GM21825 (cell line): Measurements from ENCODE around the gene TMEM30B.
"Not testable (repeated sequence)": the region's sequence is repeated elsewhere in the genome, so short reads cannot be mapped to it uniquely, and the experiment has no call there.

Experiments used
- ATAC-seq: cut with Tn5 transposase; IDR thresholded peaks from one replicate; pipeline ENCODE4 v1.9.1; 2021; ENCODE audit warnings: mild to moderate bottlenecking, moderate library complexity; ENCODE audit not compliant: unreplicated experiment

Gene TMEM30B

DNA sequence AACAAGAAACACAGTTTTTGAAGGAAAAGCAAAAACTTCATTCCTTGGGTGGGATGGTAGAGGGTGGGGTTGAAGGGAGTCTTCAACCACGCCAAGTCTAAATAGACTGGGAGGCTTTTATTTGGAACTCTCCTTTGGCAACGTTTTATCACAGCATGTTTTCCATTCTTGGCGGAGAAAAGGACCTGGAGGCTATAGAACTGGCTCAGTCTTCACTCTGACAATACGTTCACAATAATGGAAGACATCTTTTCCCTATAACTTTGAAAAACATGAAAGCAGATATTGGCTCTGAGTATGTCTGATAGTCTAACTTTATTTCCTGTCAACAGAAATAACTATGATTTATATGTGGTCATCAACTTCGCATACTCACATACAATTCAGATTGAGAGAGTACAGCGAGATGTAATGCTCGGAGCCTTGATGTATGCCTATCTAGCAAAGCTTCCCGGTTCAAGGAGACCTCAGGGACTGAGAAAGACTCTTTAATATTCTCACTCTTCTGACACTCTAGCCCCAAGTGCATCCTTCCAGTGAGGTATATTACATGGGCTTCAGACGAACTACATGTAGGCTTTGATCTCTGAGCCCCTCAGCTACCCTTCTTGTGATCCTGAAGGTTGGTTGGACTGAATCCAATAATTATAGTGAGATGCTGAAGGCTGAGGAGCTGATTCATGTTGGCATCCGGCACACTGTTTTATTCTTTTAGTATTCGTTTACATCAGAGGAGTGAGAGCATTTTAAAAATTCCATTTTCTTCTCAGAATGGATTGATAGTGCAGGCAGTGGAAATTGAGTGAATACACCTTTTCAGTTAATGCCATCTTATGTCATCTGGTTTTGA, 14.0 kb downstream of the TMEM30B start:
- ATAC-seq: no peak

DNA sequence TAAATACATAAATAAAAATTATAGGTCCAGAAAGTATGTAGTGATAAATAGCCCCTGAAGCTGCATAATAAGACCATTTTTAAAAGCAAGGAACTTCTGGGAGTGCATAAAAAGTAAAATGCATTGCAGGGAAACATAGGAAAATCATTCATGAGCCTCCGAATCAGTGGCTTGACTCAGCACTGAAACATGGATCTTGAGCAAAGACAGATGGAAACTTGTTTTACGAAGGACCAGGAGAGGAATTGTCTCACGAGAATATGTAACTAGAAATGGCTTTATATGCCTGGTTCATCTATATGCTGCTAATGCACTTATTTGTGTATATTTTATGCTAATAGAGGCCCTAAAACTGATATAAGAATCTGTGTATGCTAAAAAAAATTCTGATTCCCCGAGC, 14.7 kb downstream of the TMEM30B start:
- no peak for ATAC-seq

DNA sequence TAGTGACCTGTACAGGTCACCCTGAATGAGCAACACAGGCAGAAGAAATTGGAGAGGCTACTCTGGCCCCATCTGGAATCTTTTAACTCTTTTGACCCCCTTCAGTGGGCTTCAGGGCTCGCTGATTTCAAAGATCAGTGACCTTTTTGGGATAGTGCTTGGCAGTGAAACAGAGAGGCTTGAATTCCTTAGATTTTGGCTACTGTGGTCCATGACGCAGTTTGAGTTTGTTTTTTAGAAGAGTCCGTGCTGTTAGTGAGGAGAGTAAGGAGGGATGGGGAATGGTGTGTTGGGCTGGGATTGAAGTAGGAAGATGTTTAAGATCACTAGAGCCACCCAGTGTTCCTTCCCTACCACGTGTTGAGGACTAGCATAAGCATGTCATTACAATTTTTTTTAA, 16.5 kb downstream of the TMEM30B start:
- no peak for ATAC-seq

DNA sequence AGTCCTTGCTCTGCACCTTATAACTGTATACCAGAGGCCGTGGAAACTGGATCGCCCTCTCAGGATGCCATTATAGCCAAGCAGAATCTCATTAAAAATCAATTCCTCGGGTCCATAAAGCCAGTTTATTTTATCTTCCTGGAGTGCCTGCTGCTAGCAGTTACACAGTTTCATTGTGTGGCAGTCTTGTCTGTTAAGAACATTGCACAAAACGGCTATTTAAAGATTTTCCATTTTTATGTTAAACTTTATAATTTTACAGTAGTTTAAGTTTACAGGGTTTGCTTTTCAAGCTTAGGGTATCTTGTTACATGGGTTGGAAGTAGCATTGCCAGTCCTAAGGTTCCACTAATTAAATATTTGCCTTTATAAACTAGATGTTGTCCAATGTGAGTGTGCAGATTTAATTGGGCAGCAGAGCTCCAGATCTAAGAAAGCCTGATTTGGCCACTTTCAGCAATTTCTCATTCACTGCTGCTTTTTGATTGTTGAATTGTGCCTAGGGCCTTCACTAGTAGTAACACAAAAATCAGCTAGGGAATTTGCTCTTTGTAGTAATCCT, 17.0 kb downstream of the TMEM30B start:
- no peak for ATAC-seq

DNA sequence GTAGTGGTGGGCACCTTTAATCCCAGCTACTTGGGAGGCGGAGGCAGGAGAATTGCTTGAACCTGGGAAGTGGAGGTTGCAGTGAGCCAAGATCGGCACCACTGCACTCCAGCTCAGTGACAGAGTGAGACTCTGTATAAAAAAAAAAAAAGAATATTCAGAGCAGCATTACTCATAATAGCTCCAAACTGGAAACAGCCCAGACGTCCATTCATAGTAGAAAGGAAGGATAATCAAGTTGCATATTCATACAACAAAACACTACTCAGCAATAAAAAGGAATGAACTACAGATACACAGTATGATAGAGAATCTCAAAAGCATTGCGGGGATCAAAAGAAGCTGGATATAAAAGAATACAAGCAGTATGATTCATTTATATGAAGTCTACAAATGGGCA, 19.1 kb downstream of the TMEM30B start:
- ATAC-seq: no peak

DNA sequence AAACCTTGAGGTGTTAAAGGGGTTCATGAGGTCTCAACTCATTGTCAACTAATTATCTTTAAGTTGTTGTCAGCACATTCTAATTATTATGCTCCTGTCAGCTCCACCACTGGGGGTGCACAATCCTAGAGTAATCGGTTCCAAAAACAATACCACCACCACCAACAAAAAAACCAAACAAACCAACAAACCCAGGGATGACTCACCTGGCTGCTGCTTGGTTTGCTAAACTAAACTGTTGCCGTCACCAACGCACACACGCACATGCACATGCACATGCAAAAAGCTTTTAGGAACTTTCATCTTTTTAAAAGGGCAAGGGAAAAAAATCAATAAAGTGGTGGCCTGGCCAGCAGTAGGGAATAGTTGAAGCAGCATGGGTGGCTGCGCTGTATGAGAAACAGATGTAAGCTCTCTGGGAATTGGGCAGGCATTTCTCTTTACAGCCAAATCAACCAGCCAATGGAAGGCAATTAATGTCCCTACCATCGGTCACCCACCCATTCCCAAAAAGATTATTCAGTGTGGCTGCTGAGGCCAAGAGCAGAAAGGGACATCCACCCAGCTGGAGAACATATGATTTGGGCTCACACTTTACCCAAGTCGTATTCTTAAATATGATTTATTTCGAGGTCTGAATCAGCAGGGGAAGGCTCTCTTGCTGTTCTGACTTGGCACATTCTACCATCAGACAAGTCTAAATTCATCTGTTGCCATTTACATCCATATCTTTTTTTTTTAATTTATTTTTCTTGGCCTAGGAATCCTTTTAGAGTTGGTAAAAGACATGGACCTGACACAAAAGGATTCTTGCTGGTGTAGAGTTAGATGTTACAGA, 20.0 kb downstream of the TMEM30B start:
- no peak for ATAC-seq

DNA sequence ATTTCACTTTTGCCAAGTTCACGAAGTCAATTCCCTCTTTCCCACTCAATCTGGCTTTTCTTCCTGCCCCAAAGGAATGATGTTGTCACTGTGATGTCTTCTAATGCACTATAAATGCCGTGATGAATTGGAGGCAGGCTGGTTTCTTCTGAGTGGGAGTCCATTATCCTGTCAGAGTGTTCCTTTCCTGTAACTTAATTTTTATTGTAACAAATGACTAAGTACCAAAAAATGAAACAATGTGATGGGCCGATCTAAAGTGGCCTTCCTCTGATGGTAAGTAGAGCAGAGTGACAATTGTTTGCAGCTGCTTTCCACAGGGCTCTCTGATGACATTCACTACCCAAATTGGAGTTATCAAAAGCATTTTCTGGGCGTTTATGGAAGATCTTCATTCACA, 22.2 kb downstream of the TMEM30B start:
- ATAC-seq: no peak

DNA sequence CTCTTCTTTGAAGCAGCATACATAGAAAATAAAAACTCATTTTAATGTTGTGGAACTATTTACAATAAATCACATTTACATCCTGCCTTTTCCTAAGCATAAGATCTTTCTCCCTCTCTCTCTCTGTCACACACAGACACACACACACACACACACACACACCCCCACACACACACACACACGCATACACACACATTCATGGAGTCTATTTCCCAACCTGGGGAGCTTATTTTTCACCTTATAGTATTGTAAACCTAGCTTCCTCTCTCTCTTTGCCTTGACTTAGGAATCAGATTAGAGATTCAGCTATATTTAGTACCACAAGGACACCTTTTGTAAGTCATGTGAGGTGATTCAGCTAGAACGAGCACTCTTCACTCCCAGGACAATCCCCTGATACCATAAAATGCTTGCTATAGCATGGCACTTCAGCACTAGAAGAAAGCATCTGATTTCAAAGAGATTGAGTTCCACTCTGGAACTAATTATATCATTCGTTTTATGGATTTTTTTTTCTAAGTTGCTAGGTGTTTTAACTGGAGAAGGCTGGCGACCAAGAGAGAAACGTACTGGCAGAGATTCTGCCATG, 23.6 kb downstream of the TMEM30B start:
- ATAC-seq: no peak

DNA sequence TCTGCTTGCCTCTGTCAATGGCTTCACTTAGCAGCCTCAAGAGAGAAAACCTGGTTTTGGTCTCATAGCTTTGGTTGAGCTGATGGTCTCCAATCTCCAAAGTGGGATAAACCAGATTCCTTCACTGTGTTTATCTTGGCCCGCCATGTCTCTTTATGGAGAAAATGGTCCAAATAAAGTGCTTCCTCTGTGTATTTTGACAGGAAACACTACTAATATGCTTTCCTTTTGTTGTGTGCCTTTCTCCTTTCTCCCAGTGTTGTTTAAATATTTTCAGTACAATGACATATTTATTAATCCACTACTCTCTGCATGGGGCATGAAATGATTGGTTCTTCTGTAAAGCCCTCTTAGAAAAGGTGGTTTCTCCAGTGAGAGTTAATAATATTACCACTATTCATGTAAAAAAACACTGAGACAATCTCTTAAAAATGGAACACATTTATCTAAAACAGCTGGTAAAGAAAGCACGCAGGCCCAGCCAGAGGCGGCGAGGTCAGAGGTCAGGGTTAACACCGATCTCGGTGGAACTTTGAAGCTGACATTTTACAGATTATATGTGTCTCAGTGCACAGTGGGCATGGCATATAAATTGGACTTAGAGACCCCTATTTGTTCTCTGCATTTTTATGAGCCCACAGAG, 24.2 kb downstream of the TMEM30B start:
- ATAC-seq: no peak

DNA sequence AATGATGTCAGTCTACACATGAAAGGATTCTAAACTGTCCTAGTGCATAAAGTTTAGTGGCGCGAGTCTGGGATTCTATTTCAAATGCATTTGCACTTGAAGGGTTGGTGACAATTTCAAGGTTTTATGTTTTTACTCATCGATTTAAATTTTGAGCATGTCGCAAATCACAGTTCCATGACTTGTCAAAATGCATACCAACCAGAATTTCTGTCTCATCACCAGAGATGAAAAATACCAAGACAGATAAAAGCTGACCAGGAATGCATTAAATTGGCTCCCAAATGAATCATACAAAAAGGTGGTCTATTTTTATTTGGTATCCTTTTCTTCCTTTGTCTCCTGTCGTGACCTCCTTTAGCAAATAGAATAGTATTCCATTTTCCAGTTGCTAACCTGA, 25.2 kb downstream of the TMEM30B start:
- no peak for ATAC-seq

DNA sequence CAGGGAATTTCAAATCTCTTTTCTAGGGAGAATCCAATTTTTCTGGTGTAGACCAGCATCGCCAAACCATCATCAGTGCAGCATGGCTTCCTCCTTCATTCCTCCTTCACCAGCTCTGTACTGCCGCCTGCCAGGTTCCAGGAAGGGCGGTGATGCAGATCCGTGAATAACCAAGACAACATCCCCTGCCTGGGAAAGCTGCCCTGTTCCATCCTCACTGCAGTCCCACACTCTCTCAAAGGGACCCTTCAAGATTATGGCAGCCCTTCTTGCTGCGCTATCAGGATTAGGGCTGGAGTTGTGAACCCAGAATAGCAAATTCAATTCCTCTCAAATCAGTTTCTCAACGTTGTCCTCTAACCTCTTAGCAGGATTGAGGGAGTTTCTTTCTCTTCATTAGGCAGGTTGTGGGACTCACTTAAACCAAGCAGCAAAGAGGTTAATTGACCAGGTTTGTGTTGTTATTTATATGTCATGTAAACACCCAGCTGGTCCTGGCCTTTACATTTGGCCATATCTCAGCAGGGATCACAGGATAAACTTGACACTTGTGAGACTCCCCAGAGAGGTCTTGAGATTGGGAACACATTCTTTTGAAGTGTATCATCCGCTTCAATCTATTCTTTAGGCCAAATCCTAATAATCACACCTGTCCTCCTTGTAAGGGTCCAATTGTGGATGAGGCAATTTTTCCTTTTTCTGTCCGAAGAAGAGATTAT, 26.2 kb downstream of the TMEM30B start:
- no peak for ATAC-seq

DNA sequence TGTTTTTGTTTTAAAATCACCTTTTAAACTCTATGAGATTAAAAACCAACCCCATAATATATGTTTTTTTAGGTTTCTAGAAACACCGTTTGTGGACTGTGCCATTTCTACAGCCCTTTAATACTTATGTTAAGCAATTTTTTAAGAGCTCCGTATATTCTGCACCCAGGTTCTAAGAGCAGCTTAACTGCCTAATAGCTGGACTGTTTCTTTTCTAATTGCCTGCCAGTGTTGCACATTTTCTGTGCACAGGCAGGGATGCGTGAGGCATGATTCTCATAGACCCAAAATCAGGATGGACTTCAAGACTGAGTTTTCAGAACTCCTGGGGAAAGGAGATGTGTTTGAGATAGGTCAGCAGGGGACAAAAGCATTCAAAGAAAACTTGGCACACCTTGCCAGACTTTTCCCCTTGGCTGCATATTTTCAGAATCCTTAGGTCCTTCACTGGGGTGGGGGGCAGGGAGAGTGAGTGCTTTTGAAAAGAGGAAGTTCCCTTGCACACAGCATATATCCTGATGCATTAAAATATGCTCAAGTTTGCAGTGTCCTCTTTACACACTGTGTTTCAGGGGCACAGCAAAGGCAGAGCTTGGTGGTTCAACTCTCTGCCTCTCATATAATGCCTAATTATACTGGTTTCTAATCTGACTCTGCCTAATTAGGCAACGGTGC, 27.9 kb downstream of the TMEM30B start:
- ATAC-seq: no peak

DNA sequence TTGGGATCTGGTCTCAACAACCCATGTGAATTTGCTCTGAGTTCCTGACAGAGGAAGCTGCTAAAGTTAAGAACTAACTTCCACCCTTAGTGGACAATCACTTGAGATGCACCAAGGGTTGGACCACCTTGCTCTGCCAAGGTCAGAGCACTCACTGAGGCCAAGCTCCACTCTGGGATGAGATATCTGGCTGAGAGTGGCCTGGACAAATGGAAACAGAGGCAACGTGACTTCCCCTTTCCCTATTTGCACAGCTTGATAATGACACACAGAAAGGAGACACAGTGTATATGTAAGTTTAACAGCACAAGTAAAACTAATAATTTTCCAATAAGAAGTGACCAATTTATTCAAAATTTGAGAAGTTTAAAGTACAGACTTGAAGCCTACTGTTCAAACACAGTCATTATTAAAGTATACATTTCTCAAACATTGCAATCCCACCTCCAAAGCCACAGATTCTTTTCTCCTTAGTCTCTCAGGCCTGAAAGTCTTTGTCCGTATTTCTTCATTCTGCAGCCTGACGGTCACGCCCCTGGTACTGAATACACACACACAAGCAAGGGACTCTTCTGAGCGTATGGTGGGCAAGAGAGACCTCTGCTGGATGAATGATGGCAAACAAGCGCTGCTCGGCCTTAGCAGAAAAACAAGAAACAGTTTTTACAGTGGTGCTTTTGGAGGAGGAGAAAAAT, 28.6 kb downstream of the TMEM30B start:
- peak; percentile 81 for ATAC-seq

DNA sequence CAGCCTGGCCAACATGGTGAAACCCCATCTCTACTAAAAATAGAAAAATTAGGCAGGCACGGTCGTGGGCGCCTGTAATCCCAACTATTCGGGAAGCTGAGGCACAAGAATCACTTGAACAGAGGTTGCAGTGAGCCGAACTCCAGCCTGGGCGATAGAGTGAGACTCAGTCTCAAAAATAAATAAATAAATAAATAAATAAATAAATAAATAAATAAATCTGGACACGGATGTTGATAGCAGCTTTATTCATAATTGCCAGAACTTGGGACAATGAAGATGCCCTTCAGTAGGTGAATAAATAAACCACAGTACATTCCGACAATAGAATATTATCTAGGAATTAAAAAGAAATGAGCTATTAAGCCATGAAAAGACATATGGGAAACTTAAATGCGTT, 31.1 kb downstream of the TMEM30B start:
- ATAC-seq: no peak

DNA sequence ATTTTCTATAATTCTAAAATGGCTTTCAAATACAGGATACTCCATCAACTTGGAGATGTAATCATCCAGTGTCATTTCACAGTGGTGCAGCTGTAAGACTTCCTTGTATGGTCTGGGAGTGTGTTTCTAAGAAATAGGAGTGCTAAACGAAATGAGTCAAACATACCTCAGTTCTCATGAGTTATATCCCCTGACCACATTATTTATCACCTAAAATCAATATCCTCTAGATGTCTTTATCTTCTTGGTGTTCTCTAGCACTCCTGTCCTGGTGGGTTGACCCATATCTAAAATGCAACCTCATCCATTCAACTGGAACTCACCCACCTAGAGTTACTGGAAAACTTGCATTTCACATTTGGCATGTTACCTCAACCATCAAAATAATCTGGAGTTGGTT, 33.2 kb downstream of the TMEM30B start:
- ATAC-seq: no peak

DNA sequence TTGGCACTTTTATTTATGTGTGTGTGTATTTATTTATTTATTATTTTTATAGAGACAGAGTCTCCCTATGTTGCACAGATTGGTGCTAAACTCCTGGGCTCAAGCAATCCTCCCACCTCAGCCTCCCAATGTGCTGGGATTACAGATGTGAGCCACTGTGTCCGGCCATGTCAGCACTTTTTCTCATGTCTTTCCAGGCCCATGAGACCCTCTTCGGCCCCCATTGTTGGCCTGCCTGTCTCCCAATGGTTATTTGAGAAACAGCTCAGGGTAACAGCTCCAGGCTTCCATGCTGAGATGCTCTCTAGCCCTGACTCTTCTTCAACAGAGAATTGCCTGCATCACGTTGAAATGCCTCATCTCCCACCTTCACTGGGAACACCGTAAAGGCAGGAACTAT, 34.4 kb downstream of the TMEM30B start:
- no peak for ATAC-seq

DNA sequence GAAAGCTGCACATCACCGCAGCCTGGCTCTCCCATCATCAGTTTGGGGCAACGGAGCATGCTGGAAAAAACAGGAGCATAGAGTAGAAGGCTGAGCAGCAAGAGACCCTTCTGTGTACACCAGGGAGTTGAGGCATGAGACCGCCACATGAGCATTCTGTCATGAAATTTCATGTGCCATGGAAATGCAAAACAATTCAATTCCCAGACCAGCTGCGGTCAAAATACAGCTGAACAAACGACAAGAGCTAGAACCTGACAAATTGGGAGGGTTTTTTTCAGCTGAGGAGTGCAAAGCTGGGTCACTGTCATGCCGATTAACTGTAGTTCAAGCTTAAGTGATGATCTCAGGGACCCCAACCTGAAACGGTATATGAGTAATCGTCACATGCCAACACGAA, 37.1 kb downstream of the TMEM30B start:
- ATAC-seq: no peak

DNA sequence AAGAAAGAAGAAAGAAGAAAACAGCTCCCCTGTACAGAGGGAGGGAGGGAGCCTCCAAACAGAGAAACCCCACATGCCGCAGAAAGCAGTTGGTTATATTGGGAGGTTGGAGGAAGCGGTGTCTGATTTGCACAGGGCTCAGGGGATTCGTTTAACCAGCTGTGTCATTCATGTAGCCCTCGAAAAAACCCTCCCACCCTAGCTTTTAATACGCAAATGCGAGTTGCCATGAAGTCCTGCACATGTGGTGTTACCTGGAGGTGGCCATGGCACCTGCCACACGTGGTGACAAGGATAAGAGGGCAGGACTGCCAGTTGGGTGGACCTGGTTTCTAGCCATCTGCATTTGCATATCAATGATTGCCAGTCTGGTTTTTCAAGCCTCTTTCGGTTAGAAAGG, 40.9 kb downstream of the TMEM30B start:
- no peak for ATAC-seq

DNA sequence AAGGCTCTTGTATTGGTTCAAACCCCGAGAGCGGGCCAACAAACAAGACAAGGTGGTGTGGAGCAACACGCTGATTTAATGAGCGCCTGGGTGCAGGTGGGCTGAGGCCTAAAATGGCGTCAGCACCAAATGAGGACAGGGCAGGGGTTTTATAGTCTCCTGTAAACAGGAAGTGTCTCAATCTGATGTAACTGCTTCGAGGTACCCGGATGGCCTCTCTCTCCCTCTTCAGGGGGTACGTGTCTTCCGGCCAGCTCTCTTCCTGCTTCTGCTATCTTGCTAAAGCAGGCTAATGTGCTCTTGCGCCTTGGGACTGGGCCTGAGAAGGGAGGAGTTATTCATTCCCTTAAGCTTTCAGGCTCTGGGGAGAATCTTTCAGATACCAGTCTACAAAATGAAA, 41.9 kb downstream of the TMEM30B start:
- ATAC-seq: not testable (repeated sequence)
